Endometrial microvascular endothelial cells (primary cell): Measurements from ENCODE around the gene ADRA2C. TPM values are rescaled to one million over a fixed set of nuclear protein-coding genes. Genes with fewer than 3 reads are reported as not detected.

Experiments
- in situ Hi-C: cut with HindIII; loops from 2 replicates; pipeline ENCODE4 v1.10.0; 2017; ENCODE audit warnings: low sequenced_read_pairs, low pct_unique_long_range_greater_than_20kb; ENCODE audit errors: inconsistent ontology term
- total RNA-seq: library from RNA; depleted of rRNA; stranded (reverse); fragments of >200 nt; gene quantifications from one replicate; pipeline ENCODE4 v1.2.3, GENCODE V29; 2015; ENCODE audit errors: inconsistent ontology term

Gene ADRA2C
- total RNA-seq, 1 donor from 2014 or later: not detected

- in situ Hi-C loops: no loop called here
Observed at GRCh38 chr4:3750334-3750733, 15.9 kb upstream of the ADRA2C start.

GRCh38 chr4:3752022-3752421 lies 14.2 kb upstream of the ADRA2C start:
- in situ Hi-C loops: no loop called here

- in situ Hi-C loops: no loop called here
Observed at GRCh38 chr4:3753726-3754412, 12.3 kb upstream of the ADRA2C start.

- in situ Hi-C loops: no loop called here
Observed at GRCh38 chr4:3756343-3757059, 9.7 kb upstream of the ADRA2C start.

- in situ Hi-C loops: no loop called here
Observed at GRCh38 chr4:3759236-3759635, 6.9 kb upstream of the ADRA2C start.

- in situ Hi-C loops: no loop called here
Observed at GRCh38 chr4:3760346-3760745, 5.8 kb upstream of the ADRA2C start.

GRCh38 chr4:3760841-3761240 lies 5.3 kb upstream of the ADRA2C start:
- in situ Hi-C loops: no loop called here

GRCh38 chr4:3762264-3762663 lies 3.9 kb upstream of the ADRA2C start:
- in situ Hi-C loops: no loop called here

- in situ Hi-C loops: no loop called here
Observed at GRCh38 chr4:3762753-3763549, 3.2 kb upstream of the ADRA2C start.

- in situ Hi-C loops: no loop called here
Observed at GRCh38 chr4:3765271-3766035, 732 bp upstream of the ADRA2C start.

GRCh38 chr4:3766785-3767569 lies 792 bp downstream of the ADRA2C start:
- in situ Hi-C loops: no loop called here

- in situ Hi-C loops: no loop called here
Observed at GRCh38 chr4:3767570-3768288, 1.5 kb downstream of the ADRA2C start.

GRCh38 chr4:3768842-3769641 lies 2.9 kb downstream of the ADRA2C start:
- in situ Hi-C loops: no loop called here

- in situ Hi-C loops: no loop called here
Observed at GRCh38 chr4:3769642-3770184, 3.5 kb downstream of the ADRA2C start.

- in situ Hi-C loops: no loop called here
Observed at GRCh38 chr4:3770323-3771163, 4.4 kb downstream of the ADRA2C start.
